ENCODE measurements around the gene SLC25A11.

The SLC25A11 gene

GRCh38 chr17:4941319-4941610 is 1.4 kb upstream of the SLC25A11 start:
- H3K27ac ChIP-seq: peak overlapping the region; percentile 88; the same call in 1 of the 2 replicates
- no peak for TF ChIP-seq CTCF (conservative IDR thresholded peaks at IDR 0.05)

- H3K27ac ChIP-seq: peak overlapping the region; percentile 88
- TF ChIP-seq CTCF (conservative IDR thresholded peaks at IDR 0.05): no peak
These were observed 891 bp upstream of the SLC25A11 start for GRCh38 chr17:4940555-4941318.

GRCh38 chr17:4939546-4939795 is 375 bp downstream of the SLC25A11 start:
- no peak for TF ChIP-seq CTCF (conservative IDR thresholded peaks at IDR 0.05)
- peak overlapping the region; percentile 88 for H3K27ac ChIP-seq

GRCh38 chr17:4938688-4939545 is 929 bp downstream of the SLC25A11 start:
- no peak for TF ChIP-seq CTCF (conservative IDR thresholded peaks at IDR 0.05)
- peak overlapping the region; percentile 88 for H3K27ac ChIP-seq

GRCh38 chr17:4938069-4938491 is 1.8 kb downstream of the SLC25A11 start:
- no peak for TF ChIP-seq CTCF (conservative IDR thresholded peaks at IDR 0.05)
- H3K27ac ChIP-seq: peak overlapping the region; percentile 88; the same call in 1 of the 2 replicates

- H3K27ac ChIP-seq: no peak overlapping the region; the same call in 1 of the 2 replicates
- no peak for TF ChIP-seq CTCF (conservative IDR thresholded peaks at IDR 0.05)
These were observed 2.3 kb downstream of the SLC25A11 start for GRCh38 chr17:4937553-4937952.

- no peak overlapping the region for H3K27ac ChIP-seq
- no peak for TF ChIP-seq CTCF (conservative IDR thresholded peaks at IDR 0.05)
These were observed 3.4 kb downstream of the SLC25A11 start for GRCh38 chr17:4936436-4936835.
